ENCODE data around the gene PSTPIP2. TPM values are rescaled to one million over a fixed set of nuclear protein-coding genes. Genes with fewer than 3 reads are reported as not detected.

Gene PSTPIP2
- total RNA-seq, 6 experiments from 2014 or later = 4.0 to 15.2 (median 8.6) TPM

- H3K9me3 ChIP-seq = no peaks in the 10 kb centered on the region
- H3K36me3 ChIP-seq = no peaks in the 10 kb centered on the region
- H3K4me3 ChIP-seq = no peak overlapping the region
- peak; percentile 54 to 77 (median 66) for DNase-seq
- no peaks in the 10 kb centered on the region for H3K27me3 ChIP-seq
- intact Hi-C loops (cut with DNase I) = no loop called here
- H3K4me1 ChIP-seq = peaks cover 0 to 28% (median 6%) of the 10 kb centered on the region in 4 donors
- WGBS (ENCODE audit: insufficient coverage, low coverage, low lambda C conversion rate, missing lambda C conversion rate) = no CpG with 5 or more reads among the region's 1 CpG
- ATAC-seq = peak; percentile 55 to 70 (median 61)
- H3K27ac ChIP-seq = peak overlapping the region in 2 of 3 donors; percentile 56 to 70
- TF ChIP-seq POLR2A (IDR thresholded peaks at IDR 0.05) (no peak), CTCF (IDR thresholded peaks at IDR 0.05) (no peak)
These were observed 3.3 kb downstream of the PSTPIP2 start for GRCh38 chr18:46068763-46069162.

- no peak for DNase-seq
- Histone ChIP-seq H3K27ac (peak overlapping the region in 2 of 3 donors; percentile 48 to 70), H3K4me1 (peaks cover 0 to 17% (median 5%) of the 10 kb centered on the region in 4 donors), H3K9me3 (no peaks in the 10 kb centered on the region), H3K27me3 (no peaks in the 10 kb centered on the region), H3K36me3 (no peaks in the 10 kb centered on the region), H3K4me3 (no peak overlapping the region)
- peak; percentile 33 for TF ChIP-seq POLR2A (IDR thresholded peaks at IDR 0.05)
- TF ChIP-seq CTCF (IDR thresholded peaks at IDR 0.05) = no peak
- WGBS (ENCODE audit: insufficient coverage, low coverage, low lambda C conversion rate, missing lambda C conversion rate) = 46% methylated on average over 5 of the region's 5 CpGs
- ATAC-seq = peak; percentile 48 to 84 (median 64)
- intact Hi-C loops (cut with DNase I) = no loop called here
These were observed 4.5 kb downstream of the PSTPIP2 start for GRCh38 chr18:46067438-46068007.

GRCh38 chr18:46062781-46063180 lies 9.3 kb downstream of the PSTPIP2 start:
- intact Hi-C loops (cut with DNase I) = no loop called here

GRCh38 chr18:46061796-46062195 lies 10.3 kb downstream of the PSTPIP2 start:
- Histone ChIP-seq H3K27me3 (no peaks in the 10 kb centered on the region), H3K36me3 (no peaks in the 10 kb centered on the region), H3K27ac (peak overlapping the region in 1 of 3 donors; percentile 26), H3K4me3 (no peak overlapping the region), H3K4me1 (peaks cover 0 to 9% (median 0%) of the 10 kb centered on the region in 4 donors), H3K9me3 (no peaks in the 10 kb centered on the region)
- intact Hi-C loops (cut with DNase I) = no loop called here
- 100% methylated on average over 1 of the region's 1 CpG for WGBS (ENCODE audit: insufficient coverage, low coverage, low lambda C conversion rate, missing lambda C conversion rate)
- no peak for DNase-seq
- TF ChIP-seq CTCF (IDR thresholded peaks at IDR 0.05) = no peak
- TF ChIP-seq POLR2A (IDR thresholded peaks at IDR 0.05) = no peak
- ATAC-seq = no peak

More at GRCh38 chr18:46062781-46063180, 9.3 kb downstream of the PSTPIP2 start:
- ATAC-seq (no peak), DNase-seq (no peak)
- Histone ChIP-seq H3K4me3 (no peak overlapping the region), H3K27ac (no peak overlapping the region), H3K36me3 (no peaks in the 10 kb centered on the region), H3K27me3 (no peaks in the 10 kb centered on the region), H3K9me3 (no peaks in the 10 kb centered on the region), H3K4me1 (peaks cover 0 to 9% (median 0%) of the 10 kb centered on the region in 4 donors)
- TF ChIP-seq POLR2A (IDR thresholded peaks at IDR 0.05) = no peak
- TF ChIP-seq CTCF (IDR thresholded peaks at IDR 0.05) = no peak
- WGBS (ENCODE audit: insufficient coverage, low coverage, low lambda C conversion rate, missing lambda C conversion rate) = 92% methylated on average over 4 of the region's 5 CpGs

Measured in right lobe of liver (tissue), 6 donors.